ENCODE data around the gene TTLL1. TPM values are rescaled to one million over a fixed set of nuclear protein-coding genes. Genes with fewer than 3 reads are reported as not detected.
"Not testable (repeated sequence)": the region's sequence is repeated elsewhere in the genome, so short reads cannot be mapped to it uniquely, and the experiment has no call there.

TTLL1 gene
- total and polyA plus RNA-seq, 2 experiments from 2014 or later = 5.5 to 6.8 TPM

- TF ChIP-seq REST (IDR thresholded peaks at IDR 0.05; ENCODE audit: unreplicated experiment) (no peak), POLR2AphosphoS5 (IDR thresholded peaks at IDR 0.05; ENCODE audit: low read depth) (no peak), ZNF462 (CRISPR knock-in tag; IDR thresholded peaks at IDR 0.05) (no peak), ZNF331 (CRISPR knock-in tag; IDR thresholded peaks at IDR 0.05; ENCODE audit: low read depth) (no peak)
Observed at GRCh38 chr22:43109511-43109910, 20.3 kb upstream of the TTLL1 start (continued).

GRCh38 chr22:43106302-43106701 is 17.1 kb upstream of the TTLL1 start:
- no peak for DNase-seq (ENCODE audit: low spot score)
- H3K4me1 Mint-ChIP-seq = peaks cover 3% of the 10 kb centered on the region; the same call in 2 of the 3 replicates
- peaks cover 31% of the 10 kb centered on the region for H3K27me3 ChIP-seq (ENCODE audit: insufficient read depth)
- no peaks in the 10 kb centered on the region for H3K9me2 ChIP-seq (ENCODE audit: insufficient read depth)
- H3K27ac Mint-ChIP-seq = no peak overlapping the region
- no peaks in the 10 kb centered on the region for H3K36me3 Mint-ChIP-seq (ENCODE audit: low read depth)
- peaks cover 4% of the 10 kb centered on the region; the same call in 1 of the 2 replicates for H3F3A ChIP-seq (replicated peaks; ENCODE audit: low read depth)
- no peak overlapping the region for H3K4me3 Mint-ChIP-seq
- H3K79me2 ChIP-seq (replicated peaks; ENCODE audit: insufficient read depth) = no peaks in the 10 kb centered on the region
- TF ChIP-seq ZNF331 (CRISPR knock-in tag; IDR thresholded peaks at IDR 0.05; ENCODE audit: low read depth) = no peak
- TF ChIP-seq ETS1 (IDR thresholded peaks at IDR 0.05) = no peak
- no peak overlapping the region for H3K27ac ChIP-seq (ENCODE audit: low read depth)
- H3K4me2 ChIP-seq = no peak overlapping the region
- H3K4me1 ChIP-seq (ENCODE audit: insufficient read depth) = peaks cover 3% of the 10 kb centered on the region; the same call in 1 of the 2 replicates
- H3K27me3 Mint-ChIP-seq (ENCODE audit: insufficient read depth, low read depth, poor library complexity) = peaks cover 29% of the 10 kb centered on the region
- no peaks in the 10 kb centered on the region; the same call in 1 of the 2 replicates for H3K36me3 ChIP-seq (ENCODE audit: insufficient read depth)
- H4K20me1 ChIP-seq (replicated peaks; ENCODE audit: insufficient read depth) = no peaks in the 10 kb centered on the region; the same call in 1 of the 2 replicates
- ATAC-seq = no peak
- H2AFZ ChIP-seq = no peak overlapping the region
- no peaks in the 10 kb centered on the region for H3K9me3 Mint-ChIP-seq
- H3K4me3 ChIP-seq = no peak overlapping the region

GRCh38 chr22:43104950-43105349 is 15.8 kb upstream of the TTLL1 start:
- H3K36me3 Mint-ChIP-seq (ENCODE audit: low read depth); H3K9me2 ChIP-seq (ENCODE audit: insufficient read depth); H3K9me3 Mint-ChIP-seq; H3K27ac Mint-ChIP-seq; H3K79me2 ChIP-seq (replicated peaks; ENCODE audit: insufficient read depth); H3K4me2 ChIP-seq; H3K4me1 Mint-ChIP-seq; DNase-seq (ENCODE audit: low spot score); ATAC-seq; H3K4me1 ChIP-seq (ENCODE audit: insufficient read depth); H3K36me3 ChIP-seq (ENCODE audit: insufficient read depth); H4K20me1 ChIP-seq (replicated peaks; ENCODE audit: insufficient read depth); H3K4me3 ChIP-seq; H3F3A ChIP-seq (replicated peaks; ENCODE audit: low read depth); H3K4me3 Mint-ChIP-seq; H3K27ac ChIP-seq (ENCODE audit: low read depth); H2AFZ ChIP-seq: not testable (repeated sequence)
- peaks cover 20% of the 10 kb centered on the region for H3K27me3 ChIP-seq (ENCODE audit: insufficient read depth)
- peaks cover 21% of the 10 kb centered on the region for H3K27me3 Mint-ChIP-seq (ENCODE audit: insufficient read depth, low read depth, poor library complexity)

All from GM23338 (cell line).